Measurements from ENCODE around the gene FAM83C.

- no peak for TF ChIP-seq CTCF (IDR thresholded peaks at IDR 0.05; ENCODE audit: low read depth, low read length)
- TF ChIP-seq EZH2phosphoT487 (IDR thresholded peaks at IDR 0.05; ENCODE audit: low read depth): no peak
Measured at GRCh38 chr20:35281506-35282101, 10.6 kb downstream of the FAM83C start.

Data from OCI-LY3 (cell line).